Fibroblast of lung (primary cell): ENCODE measurements around the gene MB. TPM values are rescaled to one million over a fixed set of nuclear protein-coding genes. Genes with fewer than 3 reads are reported as not detected.

ENCODE experiments used
- DNase-seq, 2 donors: peaks; one replicate each; pipeline versions ENCODE4 v3.0.0 to v3.0.0-alpha.2; 2010; ENCODE audit warnings: low read depth in 2 of 2
- H2AFZ ChIP-seq: 2 replicates; pipeline ENCODE4 v1.5.1; 2012; ENCODE audit warnings: low read length, control low read depth, inconsistent platforms
- H3K27ac ChIP-seq: 2 replicates; pipeline ENCODE4 v1.5.1; 2011; ENCODE audit warnings: low read length, control low read depth; ENCODE audit not compliant: insufficient read depth
- H3K27me3 ChIP-seq: 2 replicates; pipeline ENCODE4 v1.5.1; 2011; ENCODE audit warnings: mild to moderate bottlenecking, low read length; ENCODE audit not compliant: control insufficient read depth, insufficient read depth
- H3K36me3 ChIP-seq: 2 replicates; pipeline ENCODE4 v1.5.1; 2011; ENCODE audit warnings: low read length; ENCODE audit not compliant: control insufficient read depth, insufficient read depth
- H3K4me1 ChIP-seq: 2 replicates; pipeline ENCODE4 v1.5.1; 2011; ENCODE audit warnings: low read length; ENCODE audit not compliant: control insufficient read depth, insufficient read depth; ENCODE audit errors: extremely low read depth
- H3K4me2 ChIP-seq: 2 replicates; pipeline ENCODE4 v1.5.1; 2011; ENCODE audit warnings: low read length, control low read depth; ENCODE audit not compliant: insufficient read depth; ENCODE audit errors: extremely low read depth
- H3K4me3 ChIP-seq, 4 experiments: fragments of 200-600 bp in 1 of 4; sonication (generic) in 1 of 4; replicated peaks in 1 of 4; 2 replicates each; pipeline ENCODE4 v1.5.1; 2011 to 2016; ENCODE audit warnings: low read length in 4 of 4, low read depth in 3 of 4, mild to moderate bottlenecking in 3 of 4, control low read depth in 2 of 4, inconsistent platforms in 1 of 4, mixed read lengths in 1 of 4; ENCODE audit not compliant: insufficient read depth in 1 of 4; ENCODE audit errors: control extremely low read depth in 1 of 4
- H3K79me2 ChIP-seq: 2 replicates; pipeline ENCODE4 v1.5.1; 2012; ENCODE audit warnings: mild to moderate bottlenecking, low read length, inconsistent platforms; ENCODE audit not compliant: control insufficient read depth, insufficient read depth
- H3K9ac ChIP-seq: 2 replicates; pipeline ENCODE4 v1.5.1; 2011; ENCODE audit warnings: mild to moderate bottlenecking, low read length, control low read depth; ENCODE audit not compliant: insufficient read depth
- H3K9me3 ChIP-seq: 2 replicates; pipeline ENCODE4 v1.5.1; 2012; ENCODE audit warnings: low read depth, low read length; ENCODE audit not compliant: control insufficient read depth, insufficient read depth
- H4K20me1 ChIP-seq: 2 replicates; pipeline ENCODE4 v1.5.1; 2011; ENCODE audit warnings: low read length; ENCODE audit not compliant: control insufficient read depth, insufficient read depth; ENCODE audit errors: extremely low read depth
- EZH2 ChIP-seq: IDR thresholded peaks from 2 replicates; pipeline ENCODE4 v1.5.1; 2012; ENCODE audit warnings: low read length, control low read depth, mild to moderate bottlenecking; ENCODE audit errors: missing control alignments
- polyA plus RNA-seq, 2 donors: library from polyadenylated mRNA; depleted of rRNA in 1 of 2; stranded (reverse) in 1 of 2; unstranded in 1 of 2; fragments of >200 nt; gene quantifications; 2 replicates each; pipeline ENCODE4 v1.2.1, GENCODE V29; 2011 to 2012; ENCODE audit warnings: missing spikeins in 1 of 2
- total RNA-seq: library from RNA; depleted of rRNA; stranded (reverse); fragments of >200 nt; gene quantifications from 2 replicates; pipeline ENCODE4 v1.2.1, GENCODE V29; 2014
- TF ChIP-seq, protein P1 (sequence below), 2 donors: IDR thresholded peaks in 1 of 2; conservative IDR thresholded peaks in 1 of 2; 1 replicate in 1 of 2; 2 replicates in 1 of 2; pipeline ENCODE4 v1.5.1; 2011 to 2012; ENCODE audit warnings: low read length in 2 of 2, control low read depth in 1 of 2, inconsistent platforms in 1 of 2, low read depth in 1 of 2, mild to moderate bottlenecking in 1 of 2

Gene MB
- total and polyA plus RNA-seq, 2 donors (not counting 1 experiment from before 2014, with no cell fraction given): not detected

DNA sequence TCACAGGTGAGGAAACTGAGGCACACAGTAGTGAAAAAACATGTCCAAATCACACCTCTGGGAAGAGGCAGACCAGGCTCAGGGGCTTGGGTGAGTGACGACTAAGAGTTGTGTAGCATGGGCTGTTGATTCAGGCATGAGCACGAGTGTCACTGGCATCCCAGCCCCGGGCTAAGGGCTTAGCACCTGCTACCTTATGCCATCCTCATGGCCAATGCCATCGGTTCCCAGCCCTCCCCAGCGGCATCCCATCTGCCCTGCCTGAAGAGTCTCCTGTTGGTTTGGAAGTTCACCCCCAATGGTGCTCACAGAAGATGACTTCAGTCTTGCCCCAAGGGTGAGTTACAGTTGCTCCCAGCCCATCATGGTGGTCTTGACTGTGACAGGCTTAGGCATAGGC is 22.4 kb downstream of the MB start:
- no peaks in the 10 kb centered on the region for H3K36me3 ChIP-seq
- no peaks in the 10 kb centered on the region for H3K9me3 ChIP-seq
- H3K9ac ChIP-seq: no peak overlapping the region
- no peak overlapping the region for H3K4me3 ChIP-seq
- H3K79me2 ChIP-seq: no peaks in the 10 kb centered on the region
- H3K4me1 ChIP-seq: no peaks in the 10 kb centered on the region
- peaks cover 4% of the 10 kb centered on the region for H3K27me3 ChIP-seq
- no peak overlapping the region for H2AFZ ChIP-seq
- no peak overlapping the region for H3K27ac ChIP-seq
- DNase-seq: no peak
- no peaks in the 10 kb centered on the region for H4K20me1 ChIP-seq
- no peak overlapping the region for H3K4me2 ChIP-seq
- no peak for TF ChIP-seq EZH2
- TF ChIP-seq, protein P1, sequence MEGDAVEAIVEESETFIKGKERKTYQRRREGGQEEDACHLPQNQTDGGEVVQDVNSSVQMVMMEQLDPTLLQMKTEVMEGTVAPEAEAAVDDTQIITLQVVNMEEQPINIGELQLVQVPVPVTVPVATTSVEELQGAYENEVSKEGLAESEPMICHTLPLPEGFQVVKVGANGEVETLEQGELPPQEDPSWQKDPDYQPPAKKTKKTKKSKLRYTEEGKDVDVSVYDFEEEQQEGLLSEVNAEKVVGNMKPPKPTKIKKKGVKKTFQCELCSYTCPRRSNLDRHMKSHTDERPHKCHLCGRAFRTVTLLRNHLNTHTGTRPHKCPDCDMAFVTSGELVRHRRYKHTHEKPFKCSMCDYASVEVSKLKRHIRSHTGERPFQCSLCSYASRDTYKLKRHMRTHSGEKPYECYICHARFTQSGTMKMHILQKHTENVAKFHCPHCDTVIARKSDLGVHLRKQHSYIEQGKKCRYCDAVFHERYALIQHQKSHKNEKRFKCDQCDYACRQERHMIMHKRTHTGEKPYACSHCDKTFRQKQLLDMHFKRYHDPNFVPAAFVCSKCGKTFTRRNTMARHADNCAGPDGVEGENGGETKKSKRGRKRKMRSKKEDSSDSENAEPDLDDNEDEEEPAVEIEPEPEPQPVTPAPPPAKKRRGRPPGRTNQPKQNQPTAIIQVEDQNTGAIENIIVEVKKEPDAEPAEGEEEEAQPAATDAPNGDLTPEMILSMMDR (conservative IDR thresholded peaks at IDR 0.05 in 1 of 2, IDR thresholded peaks at IDR 0.05 in 1 of 2; ENCODE audit: low read depth in 1 of 2, low read length in 2 of 2): no peak

DNA sequence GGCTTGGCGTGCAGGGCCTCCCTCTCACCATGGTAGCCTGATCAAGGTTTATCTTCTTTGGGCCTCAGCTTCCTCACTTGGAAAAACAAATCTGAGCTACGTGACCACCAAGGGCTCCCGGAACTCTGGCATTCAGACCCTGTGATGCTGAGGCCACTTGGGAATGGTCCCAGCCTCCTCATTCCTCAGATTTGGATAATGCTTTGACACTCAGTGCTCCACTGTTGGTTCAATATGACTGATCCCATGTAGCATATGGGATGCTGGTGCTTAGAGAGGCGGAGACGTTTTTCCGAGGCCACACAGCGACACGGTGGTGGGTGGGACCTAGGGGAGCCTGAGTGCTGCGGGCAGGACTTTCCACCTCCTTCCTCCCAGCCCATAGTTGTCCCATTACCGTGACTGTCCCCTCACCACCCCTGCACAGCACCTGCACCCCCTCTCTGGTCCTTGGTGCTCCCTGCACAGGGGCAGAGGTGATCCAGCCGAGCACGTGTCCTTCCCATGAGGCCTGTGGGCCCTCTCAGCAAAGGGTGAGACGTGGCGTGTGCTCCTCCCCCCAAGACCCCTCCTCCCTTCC is 23.1 kb downstream of the MB start:
- no peaks in the 10 kb centered on the region for H3K79me2 ChIP-seq
- H3K27me3 ChIP-seq: peaks cover 4% of the 10 kb centered on the region
- H3K4me3 ChIP-seq: no peak overlapping the region
- no peak for TF ChIP-seq EZH2
- TF ChIP-seq, protein P1 (conservative IDR thresholded peaks at IDR 0.05 in 1 of 2, IDR thresholded peaks at IDR 0.05 in 1 of 2; ENCODE audit: low read depth in 1 of 2, low read length in 2 of 2): no peak
- no peak overlapping the region for H3K4me2 ChIP-seq
- H3K4me1 ChIP-seq: no peaks in the 10 kb centered on the region
- H3K36me3 ChIP-seq: no peaks in the 10 kb centered on the region
- H3K9ac ChIP-seq: no peak overlapping the region
- no peaks in the 10 kb centered on the region for H3K9me3 ChIP-seq
- DNase-seq: no peak
- no peak overlapping the region for H2AFZ ChIP-seq
- H4K20me1 ChIP-seq: no peaks in the 10 kb centered on the region
- no peak overlapping the region for H3K27ac ChIP-seq

DNA sequence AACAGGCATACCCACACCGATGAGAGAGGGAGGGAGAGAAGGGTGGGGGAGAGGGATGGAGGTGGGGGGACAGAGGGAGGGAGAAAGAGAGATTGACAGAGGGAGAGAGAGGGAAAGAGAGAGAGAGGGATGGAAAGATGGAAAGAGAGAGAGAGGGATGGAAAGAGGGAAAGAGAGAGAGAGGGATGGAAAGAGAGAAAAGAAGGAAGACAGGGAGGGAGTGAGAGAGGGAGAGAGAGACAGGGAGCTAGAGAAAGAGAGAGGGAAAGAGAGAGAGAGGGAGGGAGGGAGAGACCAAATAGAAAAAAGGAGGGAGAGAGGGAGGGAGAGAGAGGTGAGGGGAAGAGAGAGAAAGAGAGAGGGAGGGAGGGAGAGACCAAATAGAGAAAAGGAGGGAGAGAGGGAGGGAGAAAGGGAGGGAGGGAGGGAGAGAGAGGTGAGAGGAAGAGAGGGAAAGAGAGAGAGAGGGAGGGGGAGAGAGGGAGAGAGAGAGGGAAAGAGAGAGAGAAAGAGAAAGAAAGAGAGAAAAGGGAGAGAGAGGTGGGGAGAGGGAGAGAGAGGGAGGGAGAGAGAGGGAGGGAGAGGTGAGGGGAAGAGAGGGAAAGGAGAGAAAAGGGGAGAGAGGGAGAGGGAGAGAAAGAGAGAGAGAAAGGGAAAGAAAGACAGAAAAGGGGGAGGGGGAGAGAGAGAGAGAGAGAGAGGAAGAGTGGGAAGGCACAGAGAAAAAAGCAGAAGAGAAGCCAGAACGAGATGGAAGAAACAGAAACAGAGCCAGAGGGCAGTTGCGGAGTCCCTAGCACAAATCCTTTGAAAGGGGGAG is 23.8 kb downstream of the MB start:
- no peaks in the 10 kb centered on the region for H3K36me3 ChIP-seq
- H3K79me2 ChIP-seq: no peaks in the 10 kb centered on the region
- no peaks in the 10 kb centered on the region for H3K4me1 ChIP-seq
- H3K9me3 ChIP-seq: no peaks in the 10 kb centered on the region
- DNase-seq: no peak
- H4K20me1 ChIP-seq: no peaks in the 10 kb centered on the region
- H3K27me3 ChIP-seq: peaks cover 4% of the 10 kb centered on the region
- no peak overlapping the region for H3K9ac ChIP-seq
- TF ChIP-seq, protein P1 (conservative IDR thresholded peaks at IDR 0.05 in 1 of 2, IDR thresholded peaks at IDR 0.05 in 1 of 2; ENCODE audit: low read depth in 1 of 2, low read length in 2 of 2): no peak
- no peak for TF ChIP-seq EZH2
- H2AFZ ChIP-seq: no peak overlapping the region
- H3K4me3 ChIP-seq: no peak overlapping the region
- H3K4me2 ChIP-seq: no peak overlapping the region
- H3K27ac ChIP-seq: no peak overlapping the region
